H1 (cell line): ENCODE data around the gene PLA1A. TPM values are rescaled to one million over a fixed set of nuclear protein-coding genes. Genes with fewer than 3 reads are reported as not detected.

Experiments used
- KDM1A ChIP-seq: fragments of 200-600, 300-600 bp; sonication (generic); IDR thresholded peaks from 2 replicates; pipeline ENCODE4 v1.7.1; 2016; ENCODE audit warnings: mild to moderate bottlenecking, low read length, borderline replicate concordance
- polyA plus RNA-seq, 7 experiments: library from polyadenylated mRNA; depleted of rRNA in 3 of 7; stranded (reverse) in 5 of 7; unstranded in 2 of 7; fragments of >200 nt in 5 of 7; fragments of 200-250 nt in 2 of 7; gene quantifications; 1 replicate in 5 of 7; 2 replicates in 1 of 7; 4 replicates in 1 of 7; pipeline versions ENCODE4 v1.2.1 to v1.2.3, GENCODE V29; 2011 to 2013; ENCODE audit warnings: missing spikeins in 2 of 7, mixed read lengths in 2 of 7
- total RNA-seq: library from RNA; stranded (reverse); fragmentation: NEBNext Ultra II Directional; extraction: Animal tissue kit (Norgen Biotek cat#: 25700); gene quantifications from 2 replicates; pipeline ENCODE4 v1.2.1, GENCODE V29; 2021

PLA1A gene
- total and polyA plus RNA-seq, 2 of the 8 experiments (the other 6 are each of a cell fraction or from before 2014, with no cell fraction given), result not detected

DNA sequence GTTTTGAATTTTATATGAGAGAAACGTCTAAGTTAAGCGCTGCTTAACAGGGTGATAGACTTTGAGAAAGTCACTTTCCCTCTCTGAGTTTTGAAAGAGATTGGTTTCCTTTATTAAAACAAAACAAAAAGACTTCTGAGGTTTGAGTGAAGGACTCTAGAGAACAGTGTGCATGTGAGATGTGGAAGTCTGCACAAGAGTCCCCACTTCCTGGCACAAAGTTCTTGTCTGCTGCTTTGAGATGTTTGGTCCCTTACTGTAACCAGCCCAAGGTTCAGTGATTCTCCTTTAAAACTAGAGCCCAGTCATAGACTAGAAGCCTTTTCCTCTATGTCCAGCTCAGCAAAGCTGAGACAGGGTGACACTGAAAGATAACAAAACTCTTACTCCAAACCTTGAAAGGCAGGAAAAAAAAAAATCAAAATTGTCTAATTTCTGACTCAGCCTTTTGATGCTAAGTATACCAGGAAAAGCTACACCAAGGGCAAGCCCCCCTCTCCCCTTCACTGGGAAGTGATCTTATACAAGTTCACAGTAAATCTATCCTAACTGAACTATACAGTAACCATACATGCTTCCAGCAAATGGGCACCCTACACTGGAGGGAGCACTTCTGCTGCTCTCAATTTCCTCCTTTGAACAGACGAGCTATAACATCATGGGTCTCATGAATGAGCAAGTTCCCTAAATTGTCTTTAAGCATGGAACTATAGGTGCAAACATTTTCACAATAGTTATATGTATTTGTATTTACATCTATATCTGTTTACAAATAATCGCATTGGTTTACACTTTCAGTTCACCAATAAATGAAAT, 60.4 kb downstream of the PLA1A start (continued):
- TF ChIP-seq KDM1A, result no peak
